H1 (cell line): ENCODE results near the gene OSBPL6. TPM values are rescaled to one million over a fixed set of nuclear protein-coding genes. Genes with fewer than 3 reads are reported as not detected.

Source experiments
- CTCF ChIA-PET: fragments of 300-600 bp; sonication (Branson Sonifier 250); formaldehyde crosslinking; loops from one replicate; lab custom pipeline; 2021; ENCODE audit not compliant: partially characterized antibody; lab: Charles Lee
- POLR2A ChIA-PET: fragments of 300-600 bp; sonication (Branson Sonifier 250); formaldehyde crosslinking; loops from one replicate; lab custom pipeline; 2021; ENCODE audit warnings: inconsistent platforms; ENCODE audit not compliant: partially characterized antibody; lab: Charles Lee
- DNase-seq, 2 experiments: peaks; one replicate each; pipeline versions ENCODE4 v3.0.0 to v3.0.0-alpha.2; 2010 to 2022; ENCODE audit warnings: low spot score in 2 of 2, low read depth in 1 of 2, mixed read lengths in 1 of 2
- FAIRE-seq: peaks from 2 replicates; lab custom pipeline; 2011; peaks lifted over from hg19 to GRCh38; lab: Jason Lieb, UNC
- H2AFZ ChIP-seq: 2 replicates; pipeline ENCODE4 v1.8.1; 2012; ENCODE audit warnings: low read length, inconsistent platforms
- H2AK5ac ChIP-seq: 2 replicates; pipeline ENCODE4 v1.6.1; 2013; ENCODE audit warnings: low read depth, low read length
- H2BK120ac ChIP-seq: replicated peaks from 2 replicates; pipeline ENCODE3; 2013; ENCODE audit warnings: low read depth, low read length, inconsistent platforms
- H2BK12ac ChIP-seq: 2 replicates; pipeline ENCODE4 v1.6.1; 2013; ENCODE audit warnings: low read depth, low read length
- H2BK15ac ChIP-seq: 2 replicates; pipeline ENCODE4 v1.6.1; 2013; ENCODE audit warnings: low read length
- H2BK20ac ChIP-seq: 2 replicates; pipeline ENCODE4 v1.6.1; 2013; ENCODE audit warnings: low read length
- H2BK5ac ChIP-seq: 2 replicates; pipeline ENCODE4 v1.6.1; 2013; ENCODE audit warnings: low read depth, low read length
- H3K14ac ChIP-seq: 2 replicates; pipeline ENCODE4 v1.6.1; 2013; ENCODE audit warnings: inconsistent platforms; ENCODE audit not compliant: insufficient read length
- H3K18ac ChIP-seq: 2 replicates; pipeline ENCODE4 v1.6.1; 2013; ENCODE audit warnings: low read length; ENCODE audit errors: extremely low read depth
- H3K23ac ChIP-seq: 2 replicates; pipeline ENCODE4 v1.6.1; 2013; ENCODE audit warnings: inconsistent platforms; ENCODE audit not compliant: insufficient read length
- H3K23me2 ChIP-seq: 2 replicates; pipeline ENCODE4 v1.6.1; 2013; ENCODE audit warnings: low read depth, low read length
- H3K27ac ChIP-seq: 2 replicates; pipeline ENCODE4 v1.6.1; 2011; ENCODE audit warnings: low read depth, low read length, inconsistent platforms
- H3K27me3 ChIP-seq, 4 experiments: replicated peaks in 1 of 4; 1 replicate in 1 of 4; 2 replicates in 3 of 4; pipeline versions ENCODE4 v1.6.1 to v1.8.1; 2011 to 2013; ENCODE audit warnings: low read length in 3 of 4, mild to moderate bottlenecking in 3 of 4, inconsistent platforms in 2 of 4, mixed read lengths in 2 of 4, moderate library complexity in 1 of 4; ENCODE audit not compliant: control insufficient read depth in 3 of 4, insufficient read depth in 3 of 4; ENCODE audit errors: extremely low read depth in 1 of 4
- H3K36me3 ChIP-seq, 4 experiments: 2 replicates each; pipeline versions ENCODE4 v1.6.1 to v1.8.1; 2011 to 2013; ENCODE audit warnings: mild to moderate bottlenecking in 4 of 4, low read length in 3 of 4, moderate library complexity in 2 of 4, control low read depth in 1 of 4, inconsistent platforms in 1 of 4; ENCODE audit not compliant: insufficient read depth in 4 of 4, control insufficient read depth in 2 of 4
- H3K4ac ChIP-seq: replicated peaks from 2 replicates; pipeline ENCODE3; 2013; ENCODE audit warnings: low read length, low read depth, mixed read lengths, inconsistent platforms; ENCODE audit not compliant: insufficient read length
- H3K4me1 ChIP-seq, 4 experiments: replicated peaks in 1 of 4; 1 replicate in 1 of 4; 2 replicates in 3 of 4; pipeline versions ENCODE4 v1.6.1 to v1.8.1; 2011 to 2013; ENCODE audit warnings: low read length in 3 of 4, inconsistent platforms in 2 of 4, mixed read lengths in 1 of 4; ENCODE audit not compliant: insufficient read depth in 4 of 4, control insufficient read depth in 3 of 4
- H3K4me2 ChIP-seq, 2 experiments: 2 replicates each; pipeline versions ENCODE4 v1.6.1 to v1.8.1; 2011 to 2013; ENCODE audit warnings: low read depth in 2 of 2, low read length in 2 of 2, control low read depth in 1 of 2, inconsistent platforms in 1 of 2, mild to moderate bottlenecking in 1 of 2; ENCODE audit not compliant: insufficient read depth in 1 of 2
- H3K4me3 ChIP-seq, 4 experiments: fragments of 200-600, 300-600 bp in 1 of 4; sonication (generic), shearing (Covaris generic), sonication (Bioruptor Twin) in 1 of 4; 2 replicates each; pipeline versions ENCODE4 v1.5.1 to v1.8.1; 2011 to 2016; ENCODE audit warnings: low read length in 4 of 4, low read depth in 3 of 4, control low read depth in 2 of 4, inconsistent platforms in 2 of 4, mild to moderate bottlenecking in 2 of 4, mixed read lengths in 1 of 4, moderate library complexity in 1 of 4; ENCODE audit not compliant: insufficient read depth in 2 of 4; ENCODE audit errors: extremely low read depth in 1 of 4
- H3K56ac ChIP-seq: replicated peaks from 2 replicates; pipeline ENCODE3; 2013; ENCODE audit warnings: low read depth, mild to moderate bottlenecking, mixed read lengths, low read length, inconsistent platforms; ENCODE audit not compliant: insufficient read length
- H3K79me1 ChIP-seq: 2 replicates; pipeline ENCODE4 v1.6.1; 2013; ENCODE audit warnings: low read depth, low read length, control low read depth
- H3K79me2 ChIP-seq, 2 experiments: 2 replicates each; pipeline versions ENCODE4 v1.6.1 to v1.8.1; 2012 to 2013; ENCODE audit warnings: low read length in 2 of 2, mild to moderate bottlenecking in 2 of 2, inconsistent platforms in 1 of 2; ENCODE audit not compliant: insufficient read depth in 2 of 2, control insufficient read depth in 1 of 2
- H3K9ac ChIP-seq, 4 experiments: replicated peaks in 1 of 4; 1 replicate in 1 of 4; 2 replicates in 3 of 4; pipeline versions ENCODE4 v1.6.1 to v1.8.1; 2011 to 2013; ENCODE audit warnings: low read depth in 3 of 4, low read length in 3 of 4, control low read depth in 2 of 4, mild to moderate bottlenecking in 2 of 4, moderate library complexity in 2 of 4, inconsistent platforms in 1 of 4; ENCODE audit errors: extremely low read depth in 1 of 4
- H3K9me3 ChIP-seq, 2 experiments: 2 replicates each; pipeline versions ENCODE4 v1.6.1 to v1.8.1; 2012 to 2013; ENCODE audit warnings: mild to moderate bottlenecking in 2 of 2, moderate library complexity in 2 of 2, control low read depth in 1 of 2, inconsistent platforms in 1 of 2, low read depth in 1 of 2, low read length in 1 of 2, mixed read lengths in 1 of 2; ENCODE audit not compliant: insufficient read depth in 2 of 2
- H4K20me1 ChIP-seq, 2 experiments: replicated peaks in 1 of 2; 2 replicates each; pipeline versions ENCODE3 to v1.8.1; 2011 to 2013; ENCODE audit warnings: inconsistent platforms in 2 of 2, low read length in 2 of 2, mild to moderate bottlenecking in 1 of 2; ENCODE audit not compliant: insufficient read depth in 2 of 2, control insufficient read depth in 1 of 2
- H4K5ac ChIP-seq: 2 replicates; pipeline ENCODE4 v1.6.1; 2013; ENCODE audit warnings: low read length, low read depth, mixed read lengths, inconsistent platforms; ENCODE audit not compliant: insufficient read length
- H4K8ac ChIP-seq: 2 replicates; pipeline ENCODE4 v1.8.0; 2013; ENCODE audit warnings: mild to moderate bottlenecking, moderate library complexity, low read length, inconsistent platforms; ENCODE audit not compliant: insufficient read depth; ENCODE audit errors: extremely low read depth
- H4K91ac ChIP-seq: replicated peaks from 2 replicates; pipeline ENCODE3; 2013; ENCODE audit warnings: low read length, mixed read lengths, inconsistent platforms; ENCODE audit not compliant: insufficient read length
- CREB1 ChIP-seq: IDR thresholded peaks from 2 replicates; pipeline ENCODE4 v1.6.1; 2012; ENCODE audit warnings: inconsistent platforms
- EGR1 ChIP-seq: IDR thresholded peaks from 2 replicates; pipeline ENCODE4 v1.6.1; 2011; ENCODE audit warnings: low read depth, low read length, borderline replicate concordance
- FOSL1 ChIP-seq: IDR thresholded peaks from 2 replicates; pipeline ENCODE4 v1.6.1; 2011; ENCODE audit warnings: mild to moderate bottlenecking, low read depth, low read length, moderate library complexity; ENCODE audit not compliant: insufficient read depth
- MAX ChIP-seq: IDR thresholded peaks from 2 replicates; pipeline ENCODE4 v1.6.1; 2012; ENCODE audit warnings: inconsistent platforms
- POLR2A ChIP-seq, 2 experiments: IDR thresholded peaks; 1 replicate in 1 of 2; 2 replicates in 1 of 2; pipeline ENCODE4 v1.6.1; 2011; ENCODE audit warnings: low read depth in 2 of 2, low read length in 2 of 2, mild to moderate bottlenecking in 2 of 2; ENCODE audit errors: control extremely low read depth in 1 of 2
- POLR2AphosphoS5 ChIP-seq: IDR thresholded peaks from 2 replicates; pipeline ENCODE4 v1.6.1; 2011; ENCODE audit warnings: low read depth, low read length
- RAD21 ChIP-seq, 2 experiments: IDR thresholded peaks in 1 of 2; conservative IDR thresholded peaks in 1 of 2; 2 replicates each; pipeline ENCODE4 v1.6.1; 2011; ENCODE audit warnings: low read depth in 2 of 2, low read length in 2 of 2, improper control_type of control experiment in 1 of 2, inconsistent platforms in 1 of 2, mild to moderate bottlenecking in 1 of 2, moderate library complexity in 1 of 2
- USF2 ChIP-seq: IDR thresholded peaks from 2 replicates; pipeline ENCODE4 v1.6.1; 2011; ENCODE audit warnings: low read length, improper control_type of control experiment
- YY1 ChIP-seq: IDR thresholded peaks from 2 replicates; pipeline ENCODE4 v1.6.1; 2011; ENCODE audit warnings: low read depth, mild to moderate bottlenecking, low read length
- WGBS, 2 experiments: shearing (Covaris generic) in 1 of 2; methylation state at CpG; one replicate each; pipeline versions ENCODE4 v1.1.6 to v1.1.7; 2013 to 2015; ENCODE audit warnings: low lambda C conversion rate in 2 of 2, mixed read lengths in 2 of 2, inconsistent platforms in 1 of 2, low coverage in 1 of 2, missing lambda C conversion rate in 1 of 2; ENCODE audit not compliant: insufficient replicate concordance in 2 of 2, insufficient coverage in 1 of 2, insufficient read length in 1 of 2; ENCODE audit errors: extremely low coverage in 1 of 2, missing lambda C conversion rate in 1 of 2; 5-methylcytosine and 5-hydroxymethylcytosine counted together
- polyA plus RNA-seq, 7 experiments: library from polyadenylated mRNA; depleted of rRNA in 3 of 7; stranded (reverse) in 5 of 7; unstranded in 2 of 7; fragments of >200 nt in 5 of 7; fragments of 200-250 nt in 2 of 7; gene quantifications; 1 replicate in 5 of 7; 2 replicates in 1 of 7; 4 replicates in 1 of 7; pipeline versions ENCODE4 v1.2.1 to v1.2.3, GENCODE V29; 2011 to 2013; ENCODE audit warnings: missing spikeins in 2 of 7, mixed read lengths in 2 of 7
- total RNA-seq: library from RNA; stranded (reverse); fragmentation: NEBNext Ultra II Directional; extraction: Animal tissue kit (Norgen Biotek cat#: 25700); gene quantifications from 2 replicates; pipeline ENCODE4 v1.2.1, GENCODE V29; 2021

The OSBPL6 gene
- total and polyA plus RNA-seq, 2 of the 8 experiments (the other 6 are each of a cell fraction or from before 2014, with no cell fraction given) = 1.7 to 5.6 TPM

GRCh38 chr2:178152033-178152432 is 42.3 kb upstream of the OSBPL6 start:
- CTCF ChIA-PET = interaction anchor here (0.7 to 1.2 kb wide), 2 partner anchors 14 to 240 kb away, joined by 4 to 5 read pairs; no protein-coding TSS in a partner anchor
- POLR2A ChIA-PET = no interaction called here
- Histone ChIP-seq H3K79me1 (no peaks in the 10 kb centered on the region), H3K23ac (no peak overlapping the region), H2BK15ac (no peak overlapping the region), H3K79me2 (no peaks in the 10 kb centered on the region), H2AFZ (no peak overlapping the region), H3K4me2 (no peak overlapping the region), H4K8ac (no peak overlapping the region), H2BK5ac (no peak overlapping the region), H3K4ac (no peak overlapping the region), H4K20me1 (no peaks in the 10 kb centered on the region), H3K9ac (no peak overlapping the region), H3K56ac (no peak overlapping the region), H3K23me2 (no peaks in the 10 kb centered on the region), H3K36me3 (no peaks in the 10 kb centered on the region), H4K5ac (no peak overlapping the region), H2BK120ac (no peak overlapping the region), H3K18ac (no peak overlapping the region), H2BK20ac (no peak overlapping the region), H3K4me3 (no peak overlapping the region), H2AK5ac (no peak overlapping the region), H2BK12ac (no peak overlapping the region), H3K27ac (no peak overlapping the region), H4K91ac (no peak overlapping the region), H3K14ac (no peak overlapping the region), H3K9me3 (peaks cover 0 to 2% of the 10 kb centered on the region in 2 experiments; a peak in 1 of 4 replicates), H3K27me3 (no peaks in the 10 kb centered on the region), H3K4me1 (no peaks in the 10 kb centered on the region)
- no peak for TF ChIP-seq USF2
- TF ChIP-seq POLR2A (IDR thresholded peaks at IDR 0.05; ENCODE audit: control extremely low read depth in 1 of 2, low read depth in 2 of 2, low read length in 2 of 2) = no peak
- TF ChIP-seq YY1 = no peak
- no peak for TF ChIP-seq EGR1
- no peak for TF ChIP-seq FOSL1
- no peak for TF ChIP-seq CREB1
- TF ChIP-seq MAX = no peak
- TF ChIP-seq POLR2AphosphoS5 = no peak
- no peak for TF ChIP-seq RAD21 (IDR thresholded peaks at IDR 0.05 in 1 of 2, conservative IDR thresholded peaks at IDR 0.05 in 1 of 2; ENCODE audit: low read depth in 2 of 2, low read length in 2 of 2)
- FAIRE-seq (no peak), DNase-seq (no peak)
- WGBS, 2 experiments = 90% methylated on average over 3 of the region's 3 CpGs; no CpG with 5 or more reads in 1 of the 2 experiments
